ENCODE results near the gene NUAK2.

Gene NUAK2

GRCh38 chr1:205271277-205271676 is 50.3 kb downstream of the NUAK2 start:
- no peak for DNase-seq (ENCODE audit: low read depth)
- no peak; the same call in 1 of the 2 replicates for TF ChIP-seq CTCF (conservative IDR thresholded peaks at IDR 0.05; ENCODE audit: low read length)
- H3K4me3 ChIP-seq (ENCODE audit: low read length) = no peak overlapping the region

GRCh38 chr1:205270764-205271163 is 50.8 kb downstream of the NUAK2 start:
- H3K4me3 ChIP-seq (ENCODE audit: low read length) = no peak overlapping the region
- TF ChIP-seq CTCF (conservative IDR thresholded peaks at IDR 0.05; ENCODE audit: low read length) = no peak
- DNase-seq (ENCODE audit: low read depth) = no peak

- no peak for TF ChIP-seq CTCF (conservative IDR thresholded peaks at IDR 0.05; ENCODE audit: low read length)
- DNase-seq (ENCODE audit: low read depth) = no peak
- H3K4me3 ChIP-seq (ENCODE audit: low read length) = no peak overlapping the region
These were observed 51.3 kb downstream of the NUAK2 start for GRCh38 chr1:205270271-205270670.

DNA sequence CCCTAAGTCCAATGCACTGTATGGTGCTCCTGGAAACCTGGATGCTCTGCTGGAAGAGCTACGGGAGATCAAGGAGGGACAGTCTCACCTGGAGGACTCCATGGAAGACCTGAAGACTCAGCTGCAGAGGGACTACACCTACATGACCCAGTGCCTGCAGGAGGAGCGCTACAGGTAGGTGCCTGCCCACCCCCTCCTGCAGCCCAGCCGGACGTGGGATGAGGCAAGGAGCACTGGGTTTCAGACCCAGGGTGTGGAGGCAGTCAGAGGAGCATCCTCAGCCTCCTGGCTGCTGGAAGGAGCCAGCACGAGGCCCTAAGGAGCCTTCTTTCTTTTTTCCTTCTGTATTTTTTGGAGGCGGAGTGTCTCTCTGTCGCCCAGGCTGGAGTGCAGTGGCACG is 51.8 kb downstream of the NUAK2 start:
- TF ChIP-seq CTCF (conservative IDR thresholded peaks at IDR 0.05; ENCODE audit: low read length) = no peak
- no peak for DNase-seq (ENCODE audit: low read depth)
- H3K4me3 ChIP-seq (ENCODE audit: low read length) = no peak overlapping the region

DNA sequence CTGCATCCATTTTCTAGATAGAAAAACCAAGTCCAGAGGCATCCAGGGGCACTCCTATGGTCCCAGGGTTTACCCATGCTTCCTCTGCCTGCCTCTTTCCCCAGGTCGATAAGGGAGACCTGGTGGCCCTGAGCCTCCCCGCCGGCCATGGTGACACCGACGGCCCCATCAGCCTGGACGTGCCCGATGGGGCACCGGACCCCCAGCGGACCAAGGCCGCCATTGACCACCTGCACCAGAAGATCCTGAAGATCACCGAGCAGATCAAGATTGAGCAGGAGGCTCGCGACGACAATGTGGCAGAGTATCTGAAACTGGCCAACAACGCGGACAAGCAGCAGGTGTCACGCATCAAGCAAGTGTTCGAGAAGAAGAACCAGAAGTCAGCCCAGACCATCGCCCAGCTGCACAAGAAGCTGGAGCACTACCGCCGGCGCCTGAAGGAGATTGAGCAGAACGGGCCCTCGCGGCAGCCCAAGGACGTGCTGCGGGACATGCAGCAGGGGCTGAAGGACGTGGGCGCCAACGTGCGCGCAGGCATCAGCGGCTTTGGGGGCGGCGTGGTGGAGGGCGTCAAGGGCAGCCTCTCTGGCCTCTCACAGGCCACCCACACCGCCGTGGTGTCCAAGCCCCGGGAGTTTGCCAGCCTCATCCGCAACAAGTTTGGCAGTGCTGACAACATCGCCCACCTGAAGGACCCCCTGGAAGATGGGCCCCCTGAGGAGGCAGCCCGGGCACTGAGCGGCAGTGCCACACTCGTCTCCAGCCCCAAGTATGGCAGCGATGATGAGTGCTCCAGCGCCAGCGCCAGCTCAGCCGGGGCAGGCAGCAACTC is 52.5 kb downstream of the NUAK2 start:
- DNase-seq (ENCODE audit: low read depth) = no peak
- no peak for TF ChIP-seq CTCF (conservative IDR thresholded peaks at IDR 0.05; ENCODE audit: low read length)
- H3K4me3 ChIP-seq (ENCODE audit: low read length) = no peak overlapping the region

DNA sequence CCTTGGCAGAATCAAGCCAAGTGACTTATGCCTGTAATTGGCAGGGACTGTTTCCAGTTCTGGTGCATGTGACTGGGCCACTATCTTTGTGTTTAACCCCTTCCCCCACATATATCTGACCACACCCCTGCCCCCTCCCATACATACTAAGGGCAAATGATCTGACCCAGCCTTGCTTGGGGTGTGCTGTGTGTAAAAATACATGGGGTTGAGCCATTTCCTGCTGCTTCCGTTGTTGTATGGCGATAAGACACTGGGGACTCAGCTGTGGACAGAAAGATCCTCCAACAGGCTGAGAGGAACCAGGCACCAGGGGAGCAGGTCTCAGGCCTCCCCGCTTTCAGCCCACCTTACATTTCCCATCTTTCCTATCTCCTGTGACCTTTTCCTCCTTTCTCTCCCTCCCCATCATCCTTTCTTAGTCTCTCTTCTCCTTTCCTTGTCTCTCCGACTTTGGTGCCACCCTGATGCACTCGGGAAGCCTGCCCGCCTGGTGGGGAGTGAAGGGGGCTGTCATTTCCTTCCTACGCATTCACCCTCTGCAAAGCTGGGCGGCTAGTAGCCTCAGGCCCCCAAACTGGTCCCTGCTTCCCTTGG is 54.1 kb downstream of the NUAK2 start:
- DNase-seq (ENCODE audit: low read depth) = no peak
- no peak for TF ChIP-seq CTCF (conservative IDR thresholded peaks at IDR 0.05; ENCODE audit: low read length)
- H3K4me3 ChIP-seq (ENCODE audit: low read length) = no peak overlapping the region

All from AG10803 (cell line).